ENCODE measurements around the gene AP3S2. TPM values are rescaled to one million over a fixed set of nuclear protein-coding genes. Genes with fewer than 3 reads are reported as not detected.

The AP3S2 gene
- total and polyA plus RNA-seq, 2 donors (not counting 1 experiment from before 2014, with no cell fraction given) = 11.3 to 32.3 TPM

DNA sequence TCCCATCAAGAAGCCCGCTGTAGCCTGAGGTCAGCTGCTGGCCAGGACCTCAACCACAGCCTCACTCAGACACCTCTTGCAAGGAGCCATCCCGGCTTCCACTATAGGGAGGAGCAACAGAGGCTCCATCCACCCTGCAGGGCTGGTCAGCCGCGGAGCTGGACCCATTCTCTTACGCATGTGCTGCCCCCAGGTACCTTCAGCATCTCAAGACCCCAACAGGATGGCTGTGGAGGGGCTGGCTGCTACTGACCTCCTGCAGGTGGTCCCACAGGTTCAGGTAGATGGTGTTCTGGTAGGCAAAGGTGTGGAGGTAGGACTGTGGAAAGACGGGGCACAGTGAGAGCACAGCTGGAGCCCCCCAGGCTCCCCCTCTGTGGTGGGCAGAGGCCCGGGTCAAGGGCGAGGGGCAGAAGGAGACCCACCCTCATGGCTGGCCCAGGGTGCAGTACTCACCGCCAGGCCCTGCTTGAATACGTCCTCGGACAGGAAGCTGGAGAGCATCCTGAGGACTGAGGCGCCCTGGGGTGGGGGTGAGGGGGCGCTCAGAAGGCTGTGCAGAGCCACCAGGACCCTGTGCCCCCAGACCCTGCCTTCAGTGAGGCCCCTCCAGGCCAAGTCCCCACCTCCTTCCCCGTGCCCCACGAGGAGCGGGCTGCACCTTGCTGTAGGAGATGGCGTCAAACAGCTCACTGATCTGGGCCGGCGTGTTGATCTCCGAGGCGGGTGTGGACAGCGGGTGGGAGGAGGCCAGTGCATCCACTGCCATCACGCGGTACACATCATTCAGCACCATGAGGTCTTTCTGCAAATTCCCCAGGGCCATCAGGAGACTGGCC lies 90.6 kb downstream of the AP3S2 start:
- Histone ChIP-seq H2AFZ (ENCODE audit: insufficient read depth, low read depth, low read length, poor library complexity, severe bottlenecking) (no peak overlapping the region), H3K9me3 (ENCODE audit: control extremely low read depth in 1 of 3, control insufficient read depth in 2 of 3, insufficient read depth in 1 of 3, low read length in 2 of 3) (no peaks in the 10 kb centered on the region), H4K20me1 (ENCODE audit: control insufficient read depth, insufficient read depth, low read length, poor library complexity, severe bottlenecking) (no peaks in the 10 kb centered on the region), H3K27me3 (replicated peaks in 1 of 4; ENCODE audit: control extremely low read depth in 1 of 4, control insufficient read depth in 3 of 4, insufficient read depth in 4 of 4, low read length in 3 of 4) (no peaks in the 10 kb centered on the region), H3K4me2 (replicated peaks; ENCODE audit: low read depth, low read length, poor library complexity, severe bottlenecking) (no peak overlapping the region), H3K27ac (ENCODE audit: low read length in 2 of 2) (no peak overlapping the region), H3K79me2 (ENCODE audit: control insufficient read depth, insufficient read depth, low read length) (no peaks in the 10 kb centered on the region), H3K36me3 (replicated peaks in 1 of 2; ENCODE audit: control extremely low read depth in 1 of 2, control insufficient read depth in 1 of 2, extremely low read depth in 1 of 2, insufficient read depth in 2 of 2, low read length in 1 of 2) (no peaks in the 10 kb centered on the region), H3K9ac (ENCODE audit: low read length) (no peak overlapping the region), H3K4me3 (ENCODE audit: control extremely low read depth in 1 of 5, extremely low read depth in 1 of 5, insufficient read depth in 1 of 5, low read depth in 2 of 5, low read length in 4 of 5) (no peak overlapping the region), H3K4me1 (ENCODE audit: control insufficient read depth in 2 of 2, insufficient read depth in 2 of 2, low read length in 2 of 2) (peaks cover 0 to 8% of the 10 kb centered on the region in 2 donors)
- Mint-ChIP-seq H3K27me3 (no peaks in the 10 kb centered on the region), H3K27ac (no peak overlapping the region), H3K4me1 (peaks cover 13% of the 10 kb centered on the region), H3K9me3 (ENCODE audit: insufficient read depth) (no peaks in the 10 kb centered on the region), H3K4me3 (no peak overlapping the region)
- TF ChIP-seq EZH2 (IDR thresholded peaks at IDR 0.05; ENCODE audit: borderline replicate concordance, insufficient read depth, low read depth, low read length, poor library complexity, severe bottlenecking) = no peak
- TF ChIP-seq, protein P1, sequence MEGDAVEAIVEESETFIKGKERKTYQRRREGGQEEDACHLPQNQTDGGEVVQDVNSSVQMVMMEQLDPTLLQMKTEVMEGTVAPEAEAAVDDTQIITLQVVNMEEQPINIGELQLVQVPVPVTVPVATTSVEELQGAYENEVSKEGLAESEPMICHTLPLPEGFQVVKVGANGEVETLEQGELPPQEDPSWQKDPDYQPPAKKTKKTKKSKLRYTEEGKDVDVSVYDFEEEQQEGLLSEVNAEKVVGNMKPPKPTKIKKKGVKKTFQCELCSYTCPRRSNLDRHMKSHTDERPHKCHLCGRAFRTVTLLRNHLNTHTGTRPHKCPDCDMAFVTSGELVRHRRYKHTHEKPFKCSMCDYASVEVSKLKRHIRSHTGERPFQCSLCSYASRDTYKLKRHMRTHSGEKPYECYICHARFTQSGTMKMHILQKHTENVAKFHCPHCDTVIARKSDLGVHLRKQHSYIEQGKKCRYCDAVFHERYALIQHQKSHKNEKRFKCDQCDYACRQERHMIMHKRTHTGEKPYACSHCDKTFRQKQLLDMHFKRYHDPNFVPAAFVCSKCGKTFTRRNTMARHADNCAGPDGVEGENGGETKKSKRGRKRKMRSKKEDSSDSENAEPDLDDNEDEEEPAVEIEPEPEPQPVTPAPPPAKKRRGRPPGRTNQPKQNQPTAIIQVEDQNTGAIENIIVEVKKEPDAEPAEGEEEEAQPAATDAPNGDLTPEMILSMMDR (IDR thresholded peaks at IDR 0.05) = no peak
- intact Hi-C loops (cut with micrococcal nuclease) = no loop called here
- WGBS (ENCODE audit: insufficient coverage) = 90% methylated on average over 22 of the region's 24 CpGs
- POLR2A ChIA-PET = no interaction called here
- ATAC-seq (ENCODE audit: low read depth) (no peak), DNase-seq (no peak)
- CTCF ChIA-PET = no interaction called here

GRCh38 chr15:89802231-89802928 lies 91.4 kb downstream of the AP3S2 start:
- Histone ChIP-seq H3K27me3 (replicated peaks in 1 of 4; ENCODE audit: control extremely low read depth in 1 of 4, control insufficient read depth in 3 of 4, insufficient read depth in 4 of 4, low read length in 3 of 4) (no peaks in the 10 kb centered on the region), H3K27ac (ENCODE audit: low read length in 2 of 2) (no peak overlapping the region), H3K36me3 (replicated peaks in 1 of 2; ENCODE audit: control extremely low read depth in 1 of 2, control insufficient read depth in 1 of 2, extremely low read depth in 1 of 2, insufficient read depth in 2 of 2, low read length in 1 of 2) (no peaks in the 10 kb centered on the region), H4K20me1 (ENCODE audit: control insufficient read depth, insufficient read depth, low read length, poor library complexity, severe bottlenecking) (no peaks in the 10 kb centered on the region), H3K9ac (ENCODE audit: low read length) (no peak overlapping the region), H3K9me3 (ENCODE audit: control extremely low read depth in 1 of 3, control insufficient read depth in 2 of 3, insufficient read depth in 1 of 3, low read length in 2 of 3) (no peaks in the 10 kb centered on the region), H3K4me2 (replicated peaks; ENCODE audit: low read depth, low read length, poor library complexity, severe bottlenecking) (no peak overlapping the region), H3K4me3 (ENCODE audit: control extremely low read depth in 1 of 5, extremely low read depth in 1 of 5, insufficient read depth in 1 of 5, low read depth in 2 of 5, low read length in 4 of 5) (no peak overlapping the region), H3K79me2 (ENCODE audit: control insufficient read depth, insufficient read depth, low read length) (no peaks in the 10 kb centered on the region), H3K4me1 (ENCODE audit: control insufficient read depth in 2 of 2, insufficient read depth in 2 of 2, low read length in 2 of 2) (peaks cover 0 to 8% of the 10 kb centered on the region in 2 donors), H2AFZ (ENCODE audit: insufficient read depth, low read depth, low read length, poor library complexity, severe bottlenecking) (no peak overlapping the region)
- no peak for TF ChIP-seq EZH2 (IDR thresholded peaks at IDR 0.05; ENCODE audit: borderline replicate concordance, insufficient read depth, low read depth, low read length, poor library complexity, severe bottlenecking)
- TF ChIP-seq, protein P1 (IDR thresholded peaks at IDR 0.05) = no peak
- peaks cover 13% of the 10 kb centered on the region for H3K4me1 Mint-ChIP-seq
- CTCF ChIA-PET = no interaction called here
- intact Hi-C loops (cut with micrococcal nuclease) = no loop called here
- WGBS (ENCODE audit: insufficient coverage) = 85% methylated on average over 15 of the region's 16 CpGs
- H3K4me3 Mint-ChIP-seq = no peak overlapping the region
- H3K27me3 Mint-ChIP-seq = no peaks in the 10 kb centered on the region
- DNase-seq (no peak), ATAC-seq (ENCODE audit: low read depth) (no peak)
- no peaks in the 10 kb centered on the region for H3K9me3 Mint-ChIP-seq (ENCODE audit: insufficient read depth)
- POLR2A ChIA-PET = no interaction called here
- no peak overlapping the region for H3K27ac Mint-ChIP-seq

Data from B cell (primary cell).